Activated T-helper 9 cell treated with anti-CD3 and anti-CD28 coated beads, Interleukin-2, amount 50 U/mL, for 16 hours (primary cell): Measurements from ENCODE around the gene SUOX.
"Not testable (repeated sequence)": the region's sequence is repeated elsewhere in the genome, so short reads cannot be mapped to it uniquely, and the experiment has no call there.

Experiments used
- DNase-seq: peaks from one replicate; pipeline ENCODE4 v3.0.0-alpha.2; 2020; ENCODE audit warnings: low read depth

The SUOX gene

GRCh38 chr12:55996715-55997534 lies at the start of gene SUOX:
SUOX (plus strand) TSS chr12:55997276; CDS start chr12:56002222, 4,946 bp downstream.
- no peak for DNase-seq

GRCh38 chr12:55955344-55955743 lies 41.7 kb upstream of the SUOX start:
- no peak for DNase-seq

- no peak for DNase-seq
Observed at GRCh38 chr12:55955800-55956508, 41.1 kb upstream of the SUOX start.

GRCh38 chr12:55957106-55957859 lies 39.8 kb upstream of the SUOX start:
- DNase-seq, result no peak

- no peak for DNase-seq
Observed at GRCh38 chr12:55963760-55964159, 33.3 kb upstream of the SUOX start.

- no peak for DNase-seq
Observed at GRCh38 chr12:55965240-55965639, 31.8 kb upstream of the SUOX start.

GRCh38 chr12:55965941-55966407 lies 31.1 kb upstream of the SUOX start, which contains the start of gene PMEL:
PMEL (minus strand) TSS chr12:55966042; CDS start chr12:55966011, 31 bp downstream.
- no peak for DNase-seq

GRCh38 chr12:55966408-55967281 lies 30.4 kb upstream of the SUOX start, which contains the start of gene CDK2:
CDK2 (plus strand) TSS chr12:55966830; CDS start chr12:55967009, 179 bp downstream.
- DNase-seq, result peak; percentile 83

GRCh38 chr12:55969356-55969755 lies 27.7 kb upstream of the SUOX start:
- DNase-seq, result no peak

GRCh38 chr12:55970775-55971174 lies 26.3 kb upstream of the SUOX start:
- DNase-seq, result no peak

- no peak for DNase-seq
Observed at GRCh38 chr12:55972042-55972441, 25.0 kb upstream of the SUOX start.

GRCh38 chr12:55972456-55972855 lies 24.6 kb upstream of the SUOX start:
- DNase-seq, result no peak

GRCh38 chr12:55972911-55973598 lies 24.0 kb upstream of the SUOX start:
- DNase-seq, result no peak

GRCh38 chr12:55973599-55974307 lies 23.3 kb upstream of the SUOX start, which contains the start of gene RAB5B:
RAB5B (plus strand) TSS chr12:55974078; CDS start chr12:55986961, 12,883 bp downstream.
- DNase-seq, result peak; percentile 95

GRCh38 chr12:55974308-55974730 lies 22.8 kb upstream of the SUOX start:
- peak; percentile 16 for DNase-seq

- no peak for DNase-seq
Observed at GRCh38 chr12:55978393-55978792, 18.7 kb upstream of the SUOX start.

- no peak for DNase-seq
Observed at GRCh38 chr12:55979069-55979468, 18.0 kb upstream of the SUOX start.

- not testable (repeated sequence) for DNase-seq
Observed at GRCh38 chr12:55981882-55982281, 15.2 kb upstream of the SUOX start.

GRCh38 chr12:55982319-55982936 lies 14.6 kb upstream of the SUOX start:
- DNase-seq, result no peak
